Neural progenitor cell (in vitro differentiated cells): ENCODE measurements around the gene C12orf56.

Experiments used
- CTCF ChIP-seq: fragments of 200-600 bp; sonication (generic); IDR thresholded peaks from 2 replicates; pipeline ENCODE4 v1.5.1; 2017; ENCODE audit warnings: antibody characterized with exemption, mild to moderate bottlenecking
- EZH2phosphoT487 ChIP-seq: fragments of 200-600 bp; sonication (generic); IDR thresholded peaks from 2 replicates; pipeline ENCODE4 v1.6.1; 2017; ENCODE audit warnings: antibody characterized with exemption

GRCh38 chr12:64351265-64351664 lies 39.3 kb downstream of the C12orf56 start:
- TF ChIP-seq CTCF (no peak), EZH2phosphoT487 (no peak)
